Karpas-422 (cell line): ENCODE data around the gene NCOA3. TPM values are rescaled to one million over a fixed set of nuclear protein-coding genes. Genes with fewer than 3 reads are reported as not detected.

ENCODE experiments used
- DNase-seq: peaks from one replicate; pipeline ENCODE4 v3.0.0-alpha.2; 2015
- H2AFZ ChIP-seq: fragments of 200-600 bp; sonication (generic); 2 replicates; pipeline ENCODE4 v1.6.1; 2014; ENCODE audit warnings: antibody characterized with exemption, low read length, mixed read lengths
- H3K27ac ChIP-seq: fragments of 200-600 bp; sonication (generic); 2 replicates; pipeline ENCODE4 v1.5.1; 2014; ENCODE audit warnings: mild to moderate bottlenecking, low read length, moderate library complexity
- H3K27me3 ChIP-seq: fragments of 200-600 bp; sonication (generic); 2 replicates; pipeline ENCODE4 v1.6.1; 2014; ENCODE audit warnings: low read length, mixed read lengths
- H3K36me3 ChIP-seq: fragments of 200-600 bp; sonication (generic); 2 replicates; pipeline ENCODE4 v1.6.1; 2014; ENCODE audit warnings: low read length, mixed read lengths; ENCODE audit not compliant: insufficient read depth
- H3K4me1 ChIP-seq: fragments of 200-600 bp; sonication (generic); 2 replicates; pipeline ENCODE4 v1.6.1; 2014; ENCODE audit warnings: mild to moderate bottlenecking, low read length, mixed read lengths
- H3K4me2 ChIP-seq: fragments of 200-600 bp; sonication (generic); 2 replicates; pipeline ENCODE4 v1.6.1; 2014; ENCODE audit warnings: low read length, low read depth, mild to moderate bottlenecking; ENCODE audit not compliant: poor library complexity, severe bottlenecking
- H3K4me3 ChIP-seq: fragments of 200-600 bp; sonication (generic); 2 replicates; pipeline ENCODE4 v1.5.1; 2014; ENCODE audit warnings: mild to moderate bottlenecking, antibody characterized with exemption, low read length, mixed read lengths
- H3K79me2 ChIP-seq: fragments of 200-600 bp; sonication (generic); 2 replicates; pipeline ENCODE4 v1.6.1; 2014; ENCODE audit warnings: mild to moderate bottlenecking, low read length, mixed read lengths
- H3K9ac ChIP-seq: fragments of 200-600 bp; sonication (generic); 2 replicates; pipeline ENCODE4 v1.6.0; 2014; ENCODE audit warnings: low read length
- H3K9me2 ChIP-seq: fragments of 200-600 bp; sonication (generic), shearing (Covaris generic); replicated peaks from 2 replicates; pipeline ENCODE4 v1.6.0; 2014; ENCODE audit warnings: mild to moderate bottlenecking, low read length, moderate library complexity; ENCODE audit not compliant: insufficient read depth
- H3K9me3 ChIP-seq: fragments of 300-700, 200-600 bp; sonication (generic); 2 replicates; pipeline ENCODE4 v1.6.1; 2014; ENCODE audit warnings: low read length, mixed read lengths
- H4K20me1 ChIP-seq: fragments of 200-600 bp; sonication (generic); 2 replicates; pipeline ENCODE4 v1.6.1; 2014; ENCODE audit warnings: mild to moderate bottlenecking, antibody characterized with exemption, low read length, low read depth; ENCODE audit not compliant: insufficient read depth
- total RNA-seq: library from RNA; depleted of rRNA; stranded (reverse); fragments of >200 nt; shearing (Covaris generic); gene quantifications from 2 replicates; pipeline ENCODE4 v1.2.3, GENCODE V29; 2014; ENCODE audit warnings: low replicate concordance

The NCOA3 gene
- total RNA-seq, 1 experiment from 2014 or later = 90.0 TPM

DNA sequence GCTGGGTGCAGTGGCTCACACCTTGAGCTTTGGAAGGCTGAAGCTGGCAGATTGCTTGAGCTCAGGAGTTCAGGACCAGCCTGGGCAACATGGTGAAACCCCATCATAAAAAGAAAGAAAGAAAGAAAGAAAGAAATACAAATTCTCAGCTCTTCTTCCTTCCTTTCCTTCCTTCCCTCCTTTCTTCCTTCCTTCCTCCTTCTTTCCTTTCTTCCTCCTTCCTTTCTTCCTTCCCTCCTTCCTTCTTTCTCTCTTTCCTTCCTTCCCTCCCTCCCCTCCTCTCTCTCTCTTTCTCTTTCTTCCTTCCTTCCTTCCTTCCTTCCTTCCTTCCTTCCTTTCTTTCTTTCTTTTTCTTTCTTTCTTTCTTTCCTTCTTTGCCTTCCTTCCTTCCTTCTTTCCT lies 21.0 kb upstream of the NCOA3 start:
- Histone ChIP-seq H3K9me2 (no peaks in the 10 kb centered on the region), H3K36me3 (no peaks in the 10 kb centered on the region), H4K20me1 (no peaks in the 10 kb centered on the region), H3K4me3 (no peak overlapping the region), H3K4me1 (peaks cover 10% of the 10 kb centered on the region), H3K4me2 (no peak overlapping the region), H2AFZ (no peak overlapping the region), H3K9ac (no peak overlapping the region), H3K27me3 (no peaks in the 10 kb centered on the region), H3K27ac (no peak overlapping the region), H3K79me2 (no peaks in the 10 kb centered on the region), H3K9me3 (no peaks in the 10 kb centered on the region)
- DNase-seq = no peak

DNA sequence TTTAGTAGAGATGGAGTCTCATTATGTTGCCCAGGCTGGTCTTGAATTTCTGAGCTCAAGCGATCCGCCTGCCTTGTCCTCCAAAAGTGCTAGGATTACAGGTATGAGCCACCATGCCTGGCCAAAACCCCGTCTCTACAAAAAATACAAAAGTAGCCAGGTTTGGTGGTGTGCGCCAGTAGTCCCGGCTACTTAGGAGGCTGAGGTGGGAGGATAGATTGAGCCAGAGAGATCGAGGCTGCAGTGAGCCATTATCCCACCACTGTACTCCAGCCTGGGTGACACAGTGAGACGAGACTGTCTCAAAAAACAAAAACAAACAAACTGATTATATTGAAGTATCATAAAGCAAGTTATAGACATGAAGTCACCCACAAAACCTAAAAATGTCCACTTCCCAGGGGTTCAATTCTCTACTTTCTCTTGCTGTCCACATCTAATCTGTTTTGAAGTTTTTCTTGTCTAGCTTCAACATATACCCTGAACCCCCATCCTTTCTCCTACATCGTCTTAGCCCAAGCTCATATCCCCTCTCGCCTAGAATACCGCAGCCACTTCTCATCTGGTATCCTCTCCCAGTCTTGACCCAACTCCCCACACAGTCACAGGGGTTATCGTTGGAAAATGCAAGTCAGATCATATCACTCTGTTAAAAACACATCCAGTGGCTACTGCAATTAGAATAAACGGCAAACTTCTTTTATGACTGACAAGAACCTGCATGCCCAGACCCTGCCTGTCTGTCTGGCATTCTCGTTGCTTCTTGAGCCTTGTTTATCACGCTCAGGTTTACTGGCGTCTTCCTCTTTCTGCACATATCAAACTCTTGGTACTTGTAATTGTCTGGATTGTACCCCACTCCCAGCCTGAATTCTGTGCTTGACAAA lies 20.1 kb upstream of the NCOA3 start:
- no peak for DNase-seq
- no peak overlapping the region for H3K27ac ChIP-seq

DNA sequence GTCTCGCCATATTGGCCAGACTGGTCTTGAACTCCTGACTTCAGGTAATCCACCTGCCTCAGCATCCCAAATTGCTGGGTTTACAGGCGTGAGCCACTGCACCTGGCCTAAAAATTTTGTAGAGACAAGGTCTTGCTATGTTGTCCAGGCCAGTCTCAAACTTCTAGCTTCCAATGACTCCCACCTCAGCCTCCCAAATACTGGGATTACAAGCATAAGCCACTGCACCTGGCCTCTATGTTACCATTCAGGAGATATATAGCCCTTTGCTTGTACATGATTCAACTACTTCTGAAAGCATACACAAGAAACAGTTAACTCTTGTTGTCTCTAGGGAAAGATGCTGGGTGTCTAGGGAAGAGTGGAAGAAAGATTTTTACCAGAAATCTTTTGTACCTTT lies 19.0 kb upstream of the NCOA3 start:
- Histone ChIP-seq H3K79me2 (no peaks in the 10 kb centered on the region), H3K4me1 (peaks cover 16% of the 10 kb centered on the region)
- DNase-seq = no peak

More for the DNA sequence above, 20.1 kb upstream of the NCOA3 start:
- no peak overlapping the region for H3K4me3 ChIP-seq
- no peak overlapping the region for H2AFZ ChIP-seq
- no peak overlapping the region for H3K4me2 ChIP-seq
- no peaks in the 10 kb centered on the region for H3K27me3 ChIP-seq
- no peaks in the 10 kb centered on the region for H3K79me2 ChIP-seq
- no peaks in the 10 kb centered on the region for H3K9me3 ChIP-seq
- peaks cover 5% of the 10 kb centered on the region for H3K4me1 ChIP-seq
- no peaks in the 10 kb centered on the region for H4K20me1 ChIP-seq
- no peak overlapping the region for H3K9ac ChIP-seq
- no peaks in the 10 kb centered on the region for H3K9me2 ChIP-seq
- no peaks in the 10 kb centered on the region for H3K36me3 ChIP-seq

DNA sequence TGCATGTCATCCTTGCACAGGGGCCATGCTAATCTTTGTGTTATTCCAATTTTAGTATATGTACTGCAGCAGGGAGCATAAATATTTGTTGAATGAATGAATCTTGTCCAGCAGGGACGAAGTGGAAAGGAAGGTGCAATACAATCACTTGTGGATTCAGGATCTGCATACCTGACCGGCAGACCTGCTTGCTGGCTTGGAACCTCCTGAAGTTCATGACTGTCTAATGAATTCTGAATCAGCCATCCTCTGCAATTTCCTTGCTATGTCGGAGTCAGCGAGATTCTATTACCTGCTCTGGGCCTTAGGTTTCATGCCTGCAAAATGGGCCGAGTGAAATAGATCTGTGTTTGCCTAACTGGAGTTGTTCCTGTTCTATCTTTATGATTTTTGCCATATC lies 17.4 kb upstream of the NCOA3 start:
- Histone ChIP-seq H3K4me3 (no peak overlapping the region), H3K36me3 (no peaks in the 10 kb centered on the region), H3K27ac (no peak overlapping the region), H3K9me2 (no peaks in the 10 kb centered on the region), H3K9me3 (no peaks in the 10 kb centered on the region), H2AFZ (no peak overlapping the region), H3K9ac (no peak overlapping the region), H4K20me1 (no peaks in the 10 kb centered on the region), H3K4me2 (no peak overlapping the region), H3K4me1 (peaks cover 18% of the 10 kb centered on the region), H3K27me3 (no peaks in the 10 kb centered on the region), H3K79me2 (no peaks in the 10 kb centered on the region)
- no peak for DNase-seq

More for the DNA sequence above, 19.0 kb upstream of the NCOA3 start:
- H3K27ac ChIP-seq = no peak overlapping the region
- no peaks in the 10 kb centered on the region for H3K27me3 ChIP-seq
- no peak overlapping the region for H3K4me3 ChIP-seq
- no peak overlapping the region for H3K4me2 ChIP-seq
- no peaks in the 10 kb centered on the region for H3K9me2 ChIP-seq
- H2AFZ ChIP-seq = no peak overlapping the region
- H3K9me3 ChIP-seq = no peaks in the 10 kb centered on the region
- H3K9ac ChIP-seq = no peak overlapping the region
- H4K20me1 ChIP-seq = no peaks in the 10 kb centered on the region
- no peaks in the 10 kb centered on the region for H3K36me3 ChIP-seq

DNA sequence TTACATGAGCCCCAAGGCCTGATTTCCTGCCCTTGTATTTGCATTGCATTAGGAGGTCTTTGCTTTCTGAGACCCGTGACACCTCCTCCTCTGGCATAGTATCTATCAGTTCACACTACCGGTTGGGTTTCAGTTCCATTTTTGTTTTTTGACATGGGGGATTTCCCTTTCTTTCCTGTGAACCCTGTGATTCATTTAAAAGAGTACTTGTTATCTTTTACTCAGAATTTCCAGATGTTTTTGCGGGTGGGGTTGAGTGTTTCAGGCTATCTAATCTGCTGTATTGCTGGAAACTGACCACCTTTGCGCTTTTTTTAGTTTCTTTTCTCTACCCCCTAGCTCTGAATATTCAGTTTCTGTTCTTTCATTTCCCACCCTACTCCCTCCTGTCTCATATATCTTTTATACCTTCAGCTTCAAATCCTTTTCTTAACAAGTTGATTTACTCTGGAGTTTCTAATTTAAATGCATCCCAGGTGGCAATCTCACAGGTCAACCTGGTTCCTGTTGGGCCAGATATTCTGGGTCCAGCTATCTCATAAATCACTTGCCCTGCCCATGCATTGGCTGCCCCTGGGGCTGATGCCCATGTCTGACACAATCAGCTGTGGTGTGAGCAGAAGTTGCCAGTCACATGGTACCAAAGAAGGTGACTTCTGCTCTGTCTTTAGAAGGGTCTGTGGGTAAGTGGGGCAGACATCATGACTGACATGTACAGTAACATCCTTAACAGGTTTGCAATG lies 14.3 kb upstream of the NCOA3 start:
- H3K9me2 ChIP-seq = no peaks in the 10 kb centered on the region
- DNase-seq = peak; percentile 91
- H3K9me3 ChIP-seq = no peaks in the 10 kb centered on the region
- H3K36me3 ChIP-seq = no peaks in the 10 kb centered on the region
- H3K4me2 ChIP-seq = peak overlapping the region; percentile 60
- H2AFZ ChIP-seq = peak overlapping the region; percentile 77
- H3K9ac ChIP-seq = peak overlapping the region; percentile 44
- H3K27me3 ChIP-seq = no peaks in the 10 kb centered on the region
- peak overlapping the region; percentile 84 for H3K27ac ChIP-seq
- H3K4me1 ChIP-seq = peaks cover 18% of the 10 kb centered on the region
- H4K20me1 ChIP-seq = no peaks in the 10 kb centered on the region
- peak overlapping the region; percentile 28 for H3K4me3 ChIP-seq
- H3K79me2 ChIP-seq = no peaks in the 10 kb centered on the region

DNA sequence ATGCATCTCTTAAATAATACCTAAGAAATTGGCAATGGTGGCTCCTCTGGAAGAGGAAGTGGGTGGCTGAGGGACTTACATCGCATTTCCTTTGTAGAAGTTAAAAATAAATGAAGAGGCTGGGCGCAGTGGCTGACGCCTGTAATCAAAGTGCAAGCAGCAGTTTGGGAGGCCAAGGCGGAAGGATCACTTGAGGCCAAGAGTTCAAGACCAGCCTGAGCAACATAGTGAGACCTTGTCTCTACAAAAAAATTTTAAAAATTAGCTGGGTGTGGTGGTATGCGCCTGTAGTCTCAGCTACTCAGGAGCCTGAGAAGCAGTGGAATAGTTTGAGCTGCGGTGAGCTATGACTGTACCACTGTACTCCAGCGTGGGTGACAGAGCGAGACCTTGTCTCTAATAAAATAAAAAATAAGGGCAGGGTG lies 12.2 kb upstream of the NCOA3 start:
- no peak for DNase-seq
- Histone ChIP-seq H2AFZ (no peak overlapping the region), H4K20me1 (no peaks in the 10 kb centered on the region), H3K4me3 (no peak overlapping the region), H3K27me3 (no peaks in the 10 kb centered on the region), H3K9me3 (no peaks in the 10 kb centered on the region), H3K79me2 (no peaks in the 10 kb centered on the region), H3K9me2 (no peaks in the 10 kb centered on the region), H3K4me2 (no peak overlapping the region), H3K27ac (no peak overlapping the region), H3K9ac (no peak overlapping the region), H3K4me1 (peaks cover 33% of the 10 kb centered on the region), H3K36me3 (no peaks in the 10 kb centered on the region)

DNA sequence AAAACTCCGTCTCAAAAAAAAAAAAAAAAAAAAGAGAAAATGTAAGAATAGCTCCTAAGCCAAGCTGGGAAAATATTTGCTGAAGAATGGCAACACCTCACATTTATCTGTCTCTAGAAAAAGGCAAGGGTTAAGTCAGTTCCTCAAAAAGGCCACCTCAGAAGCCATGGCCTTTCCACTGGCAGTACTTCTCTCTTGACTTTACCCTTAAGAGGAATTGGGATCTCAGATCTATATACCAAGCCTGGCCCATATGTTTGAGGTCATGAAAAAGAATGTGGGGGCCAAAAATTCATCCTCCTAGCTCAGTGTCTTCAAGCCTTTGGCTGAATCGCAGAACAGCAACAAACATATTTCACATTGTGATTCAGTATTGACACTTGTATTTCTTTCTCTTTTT lies 10.9 kb upstream of the NCOA3 start:
- H3K9ac ChIP-seq = no peak overlapping the region
- H3K27ac ChIP-seq = no peak overlapping the region
- H3K27me3 ChIP-seq = no peaks in the 10 kb centered on the region
- peaks cover 30% of the 10 kb centered on the region for H3K4me1 ChIP-seq
- H3K4me2 ChIP-seq = no peak overlapping the region
- no peaks in the 10 kb centered on the region for H3K9me2 ChIP-seq
- no peak for DNase-seq
- H3K4me3 ChIP-seq = no peak overlapping the region
- H4K20me1 ChIP-seq = no peaks in the 10 kb centered on the region
- no peaks in the 10 kb centered on the region for H3K9me3 ChIP-seq
- no peaks in the 10 kb centered on the region for H3K79me2 ChIP-seq
- no peaks in the 10 kb centered on the region for H3K36me3 ChIP-seq
- H2AFZ ChIP-seq = no peak overlapping the region

DNA sequence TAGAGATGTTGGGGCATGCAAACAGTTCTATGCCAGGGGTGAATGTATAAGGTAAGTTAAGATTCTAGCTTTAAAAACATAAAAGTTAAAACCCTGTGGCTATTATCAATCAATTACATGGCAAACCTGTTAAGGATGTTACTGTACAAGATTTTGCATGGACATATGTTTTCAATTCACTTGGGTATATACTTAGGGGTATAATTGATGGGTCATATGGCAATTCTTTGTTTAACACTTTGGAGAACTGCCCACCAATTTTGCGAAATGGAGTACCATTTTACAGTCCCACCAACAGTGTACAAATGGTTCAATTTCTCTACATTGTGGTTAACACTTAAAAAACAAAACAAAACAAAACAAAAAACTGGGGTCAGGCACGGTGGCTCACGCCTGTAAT lies 9.4 kb upstream of the NCOA3 start:
- no peak overlapping the region for H3K4me3 ChIP-seq
- H3K4me1 ChIP-seq = peaks cover 25% of the 10 kb centered on the region
- no peak overlapping the region for H2AFZ ChIP-seq

More for the DNA sequence above, 9.4 kb upstream of the NCOA3 start:
- Histone ChIP-seq H3K9me2 (no peaks in the 10 kb centered on the region), H3K9ac (no peak overlapping the region), H3K79me2 (no peaks in the 10 kb centered on the region), H3K36me3 (no peaks in the 10 kb centered on the region), H3K9me3 (no peaks in the 10 kb centered on the region), H3K27me3 (no peaks in the 10 kb centered on the region), H4K20me1 (no peaks in the 10 kb centered on the region), H3K27ac (no peak overlapping the region), H3K4me2 (no peak overlapping the region)
- no peak for DNase-seq
